ENCODE data around the gene TWIST1.

- no peak for TF ChIP-seq CTCF (IDR thresholded peaks at IDR 0.05)
- no peak for TF ChIP-seq POLR2A (IDR thresholded peaks at IDR 0.05)
- TF ChIP-seq POLR2AphosphoS5 (IDR thresholded peaks at IDR 0.05), result no peak
- TF ChIP-seq EP300 (IDR thresholded peaks at IDR 0.05), result no peak
Measured at GRCh38 chr7:19118636-19119371, 1.4 kb upstream of the TWIST1 start.

Measured in gastroesophageal sphincter (tissue), 3 donors.